ENCODE results near the gene PRRG3. TPM values are rescaled to one million over a fixed set of nuclear protein-coding genes. Genes with fewer than 3 reads are reported as not detected.
"Not testable (repeated sequence)": the region's sequence is repeated elsewhere in the genome, so short reads cannot be mapped to it uniquely, and the experiment has no call there.

The PRRG3 gene
- total RNA-seq, 1 experiment from 2014 or later, result not detected

GRCh38 chrX:151695583-151696340, 504 bp downstream of the PRRG3 start:
- ChIA-PET POLR2A (no interaction called here), CTCF (no interaction called here)
- peaks cover 5% of the 10 kb centered on the region for H3K27me3 Mint-ChIP-seq (ENCODE audit: insufficient read depth, unreplicated experiment)
- H3K9me3 ChIP-seq, result no peaks in the 10 kb centered on the region
- H3K4me3 ChIP-seq (ENCODE audit: low read depth, low read length), result no peak overlapping the region
- H3K4me1 Mint-ChIP-seq (ENCODE audit: low read depth, unreplicated experiment), result no peaks in the 10 kb centered on the region
- H3K36me3 Mint-ChIP-seq (ENCODE audit: insufficient read depth, unreplicated experiment), result no peaks in the 10 kb centered on the region
- intact Hi-C loops (cut with micrococcal nuclease; ENCODE audit: unreplicated experiment), result no loop called here
- no peak overlapping the region for H3K27ac Mint-ChIP-seq (ENCODE audit: unreplicated experiment)
- no peak overlapping the region for H3K4me3 Mint-ChIP-seq (ENCODE audit: unreplicated experiment)
- H3K27me3 ChIP-seq (replicated peaks; ENCODE audit: control insufficient read depth, insufficient read depth, low read length), result no peaks in the 10 kb centered on the region
- no peak for TF ChIP-seq CTCF (IDR thresholded peaks at IDR 0.05; ENCODE audit: insufficient read depth in 1 of 2, low read depth in 1 of 2, low read length in 1 of 2, severe bottlenecking in 1 of 2, unreplicated experiment in 1 of 2)
- no peaks in the 10 kb centered on the region for H3K9me3 Mint-ChIP-seq (ENCODE audit: unreplicated experiment)
- H3K4me1 ChIP-seq, result no peaks in the 10 kb centered on the region
- H3K36me3 ChIP-seq (ENCODE audit: control insufficient read depth, insufficient read depth, low read length), result no peaks in the 10 kb centered on the region
- no peak for DNase-seq
- no TSS peak for BruUV-seq (replicated peaks)

- H3K27me3 Mint-ChIP-seq (ENCODE audit: insufficient read depth, unreplicated experiment); H3K36me3 Mint-ChIP-seq (ENCODE audit: insufficient read depth, unreplicated experiment); H3K9me3 ChIP-seq; H3K4me1 Mint-ChIP-seq (ENCODE audit: low read depth, unreplicated experiment); H3K27ac Mint-ChIP-seq (ENCODE audit: unreplicated experiment); H3K36me3 ChIP-seq (ENCODE audit: control insufficient read depth, insufficient read depth, low read length); H3K9me3 Mint-ChIP-seq (ENCODE audit: unreplicated experiment); BruUV-seq (replicated peaks); H3K27me3 ChIP-seq (replicated peaks; ENCODE audit: control insufficient read depth, insufficient read depth, low read length); H3K4me3 ChIP-seq (ENCODE audit: low read depth, low read length); POLR2A ChIA-PET; H3K4me3 Mint-ChIP-seq (ENCODE audit: unreplicated experiment); H3K4me1 ChIP-seq; intact Hi-C loops (cut with micrococcal nuclease; ENCODE audit: unreplicated experiment); DNase-seq: not testable (repeated sequence)
- CTCF ChIA-PET, result interaction anchor here (0.6 kb wide), 1 partner anchor 976 kb away, joined by 5 read pairs; no protein-coding TSS in a partner anchor
Measured at GRCh38 chrX:151697082-151697481, 1.8 kb downstream of the PRRG3 start.

GRCh38 chrX:151697522-151697921, 2.3 kb downstream of the PRRG3 start:
- intact Hi-C loops (cut with micrococcal nuclease; ENCODE audit: unreplicated experiment), result no loop called here
- Histone ChIP-seq H3K4me3 (ENCODE audit: low read depth, low read length) (no peak overlapping the region), H3K9me3 (no peaks in the 10 kb centered on the region), H3K27me3 (replicated peaks; ENCODE audit: control insufficient read depth, insufficient read depth, low read length) (no peaks in the 10 kb centered on the region), H3K36me3 (ENCODE audit: control insufficient read depth, insufficient read depth, low read length) (no peaks in the 10 kb centered on the region), H3K4me1 (no peaks in the 10 kb centered on the region)
- ChIA-PET POLR2A (no interaction called here), CTCF (interaction anchor here (0.6 kb wide), 1 partner anchor 976 kb away, joined by 5 read pairs; no protein-coding TSS in a partner anchor)
- Mint-ChIP-seq H3K27me3 (ENCODE audit: insufficient read depth, unreplicated experiment) (peaks cover 5% of the 10 kb centered on the region), H3K4me3 (ENCODE audit: unreplicated experiment) (no peak overlapping the region), H3K27ac (ENCODE audit: unreplicated experiment) (no peak overlapping the region), H3K36me3 (ENCODE audit: insufficient read depth, unreplicated experiment) (no peaks in the 10 kb centered on the region), H3K4me1 (ENCODE audit: low read depth, unreplicated experiment) (no peaks in the 10 kb centered on the region), H3K9me3 (ENCODE audit: unreplicated experiment) (no peaks in the 10 kb centered on the region)
- BruUV-seq (replicated peaks), result no TSS peak
- TF ChIP-seq CTCF (IDR thresholded peaks at IDR 0.05; ENCODE audit: insufficient read depth in 1 of 2, low read depth in 1 of 2, low read length in 1 of 2, severe bottlenecking in 1 of 2, unreplicated experiment in 1 of 2), result no peak
- DNase-seq, result no peak
